Gastroesophageal sphincter (tissue), 3 donors: ENCODE data around the gene ISG15.

Experiments used
- CTCF ChIP-seq, 4 experiments: fragments of 200-600 bp in 2 of 4; fragments of 450-650 bp in 2 of 4; sonication (generic) in 1 of 4; IDR thresholded peaks; one replicate each; pipeline ENCODE4 v1.5.1; 2017 to 2019; ENCODE audit warnings: antibody characterized with exemption in 4 of 4, mild to moderate bottlenecking in 2 of 4, moderate library complexity in 2 of 4
- EP300 ChIP-seq: sonication (generic); formaldehyde crosslinking; IDR thresholded peaks from one replicate; pipeline ENCODE4 v1.6.1; 2017; ENCODE audit warnings: antibody characterized with exemption, mild to moderate bottlenecking
- POLR2A ChIP-seq, 2 donors: fragments of 450-650 bp; IDR thresholded peaks; one replicate each; pipeline ENCODE4 v1.6.1; 2017; ENCODE audit warnings: antibody characterized with exemption in 2 of 2, mild to moderate bottlenecking in 2 of 2, moderate library complexity in 1 of 2
- POLR2AphosphoS5 ChIP-seq: sonication (generic); formaldehyde crosslinking; IDR thresholded peaks from one replicate; pipeline ENCODE4 v1.6.1; 2017; ENCODE audit warnings: antibody characterized with exemption

GRCh38 chr1:1053682-1054081 lies 40.4 kb downstream of the ISG15 start:
- TF ChIP-seq EP300 = no peak
- TF ChIP-seq CTCF (IDR thresholded peaks at IDR 0.05) = no peak
- TF ChIP-seq POLR2A (IDR thresholded peaks at IDR 0.05) = no peak
- TF ChIP-seq POLR2AphosphoS5 = no peak
